Measurements from ENCODE around the gene SETD3. TPM values are rescaled to one million over a fixed set of nuclear protein-coding genes. Genes with fewer than 3 reads are reported as not detected.
"Not testable (repeated sequence)": the region's sequence is repeated elsewhere in the genome, so short reads cannot be mapped to it uniquely, and the experiment has no call there.

SETD3 gene
- total RNA-seq, 6 experiments from 2014 or later, result 24.7 to 42.0 (median 28.8) TPM

- DNase-seq (no peak), ATAC-seq (no peak)
- WGBS (ENCODE audit: insufficient coverage, low coverage, low lambda C conversion rate, missing lambda C conversion rate), result 53% methylated on average over 4 of the region's 13 CpGs
- intact Hi-C loops (cut with DNase I), result no loop called here
- Histone ChIP-seq H3K27ac (no peak overlapping the region), H3K27me3 (no peaks in the 10 kb centered on the region), H3K4me3 (no peak overlapping the region), H3K36me3 (no peaks in the 10 kb centered on the region), H3K4me1 (no peaks in the 10 kb centered on the region), H3K9me3 (no peaks in the 10 kb centered on the region)
- TF ChIP-seq CTCF (IDR thresholded peaks at IDR 0.05), result no peak
- no peak for TF ChIP-seq POLR2A (IDR thresholded peaks at IDR 0.05)
These were observed 130.8 kb downstream of the SETD3 start for GRCh38 chr14:99349721-99350495.

- H3K27ac ChIP-seq, result no peak overlapping the region
- TF ChIP-seq CTCF (IDR thresholded peaks at IDR 0.05), result no peak
- no peak for TF ChIP-seq POLR2A (IDR thresholded peaks at IDR 0.05)
- H3K4me3 ChIP-seq, result no peak overlapping the region
- intact Hi-C loops (cut with DNase I), result no loop called here
- no peaks in the 10 kb centered on the region for H3K36me3 ChIP-seq
- no peaks in the 10 kb centered on the region for H3K27me3 ChIP-seq
- H3K9me3 ChIP-seq, result no peaks in the 10 kb centered on the region
- DNase-seq, result no peak
- WGBS (ENCODE audit: insufficient coverage, low coverage, low lambda C conversion rate, missing lambda C conversion rate), result 75% methylated on average over 9 of the region's 18 CpGs
- H3K4me1 ChIP-seq, result no peaks in the 10 kb centered on the region
- no peak for ATAC-seq
These were observed 131.6 kb downstream of the SETD3 start for GRCh38 chr14:99348816-99349614.

GRCh38 chr14:99348231-99348630 lies 132.4 kb downstream of the SETD3 start:
- H3K4me1 ChIP-seq; H3K9me3 ChIP-seq; H3K27me3 ChIP-seq; H3K27ac ChIP-seq; H3K36me3 ChIP-seq; ATAC-seq; intact Hi-C loops (cut with DNase I); H3K4me3 ChIP-seq; DNase-seq: not testable (repeated sequence)
- 84% methylated on average over 25 of the region's 31 CpGs for WGBS (ENCODE audit: insufficient coverage, low coverage, low lambda C conversion rate, missing lambda C conversion rate)

Small RNA genes within 50 kb of the gene (small RNA-seq; reads per million reads assigned to genes)
- 0 reads per million in 2 experiments for gene RNU6-91P

Other genes with a start within 250 kb of the SETD3 start
- under 1 TPM; 0.04 to 0.61 (median 0.24) TPM for gene BCL11B, start 208.7 kb downstream of the SETD3 start, total RNA-seq
- gene CCNK, start 550 bp upstream of the SETD3 start, total RNA-seq, result 10 to 100 TPM; 11.8 to 23.4 (median 15.4) TPM
- gene CCDC85C, start 123.3 kb upstream of the SETD3 start, total RNA-seq, result 10 to 100 TPM; 13.6 to 32.8 (median 21.8) TPM
- 1 to 10 TPM in 1 of 6 experiments, under 1 TPM in 5; 0.43 to 1.4 (median 0.66) TPM for gene HHIPL1, start 164.3 kb upstream of the SETD3 start, total RNA-seq
- gene CYP46A1, start 203.4 kb upstream of the SETD3 start, total RNA-seq, result 1 to 10 TPM in 1 of 6 experiments, under 1 TPM in 4, not detected in 1; 0.06 to 1.6 (median 0.42) TPM

All from right lobe of liver (tissue), 6 donors.